Mesenchymal stem cell (in vitro differentiated cells and primary cell): ENCODE measurements around the gene CEP19. TPM values are rescaled to one million over a fixed set of nuclear protein-coding genes. Genes with fewer than 3 reads are reported as not detected.

ENCODE experiments used
- DNase-seq: peaks from one replicate; pipeline ENCODE4 v3.0.0-alpha.2; 2013
- H2AFZ ChIP-seq: one replicate; pipeline ENCODE4 v1.6.1; 2013; ENCODE audit warnings: low read depth, mild to moderate bottlenecking, control low read depth, inconsistent platforms, low read length, moderate library complexity
- H2AK5ac ChIP-seq: 2 replicates; pipeline ENCODE4 v1.6.1; 2013; ENCODE audit warnings: low read length, moderate library complexity, mild to moderate bottlenecking, inconsistent platforms; ENCODE audit not compliant: severe bottlenecking
- H2BK120ac ChIP-seq: one replicate; pipeline ENCODE4 v1.6.1; 2013; ENCODE audit warnings: low read depth, mild to moderate bottlenecking, inconsistent platforms, low read length, moderate library complexity
- H2BK12ac ChIP-seq, 2 experiments: one replicate each; pipeline ENCODE4 v1.6.1; 2013; ENCODE audit warnings: inconsistent platforms in 2 of 2, low read length in 2 of 2, mild to moderate bottlenecking in 2 of 2, moderate library complexity in 2 of 2, control low read depth in 1 of 2
- H2BK15ac ChIP-seq: one replicate; pipeline ENCODE4 v1.6.1; 2013; ENCODE audit warnings: mild to moderate bottlenecking, low read depth, inconsistent platforms; ENCODE audit not compliant: poor library complexity, severe bottlenecking
- H2BK5ac ChIP-seq: 2 replicates; pipeline ENCODE4 v1.6.1; 2013; ENCODE audit warnings: low read depth, mild to moderate bottlenecking, low read length, control low read depth, inconsistent platforms; ENCODE audit not compliant: poor library complexity, severe bottlenecking
- H3K14ac ChIP-seq, 2 experiments: one replicate each; pipeline ENCODE4 v1.6.1; 2013; ENCODE audit warnings: inconsistent platforms in 2 of 2, low read length in 2 of 2, control low read depth in 1 of 2, mild to moderate bottlenecking in 1 of 2, moderate library complexity in 1 of 2
- H3K18ac ChIP-seq, 2 experiments: one replicate each; pipeline ENCODE4 v1.6.1; 2013; ENCODE audit warnings: inconsistent platforms in 2 of 2, low read length in 2 of 2, control low read depth in 1 of 2, low read depth in 1 of 2, mild to moderate bottlenecking in 1 of 2
- H3K23ac ChIP-seq, 2 experiments: one replicate each; pipeline ENCODE4 v1.6.1; 2013; ENCODE audit warnings: inconsistent platforms in 2 of 2, low read length in 2 of 2, mild to moderate bottlenecking in 2 of 2, moderate library complexity in 2 of 2, control low read depth in 1 of 2
- H3K27ac ChIP-seq: 2 replicates; pipeline ENCODE4 v1.5.1; 2013; ENCODE audit warnings: mild to moderate bottlenecking, moderate library complexity, low read length, control low read depth, inconsistent platforms; ENCODE audit not compliant: poor library complexity, severe bottlenecking
- H3K27me3 ChIP-seq, 2 experiments: 2 replicates each; pipeline versions ENCODE4 v1.6.1 to v1.7.0; 2013; ENCODE audit warnings: low read length in 2 of 2, mild to moderate bottlenecking in 2 of 2, moderate library complexity in 2 of 2, control low read depth in 1 of 2, inconsistent platforms in 1 of 2; ENCODE audit not compliant: control insufficient read depth in 1 of 2, insufficient read depth in 1 of 2
- H3K36me3 ChIP-seq, 2 experiments: 2 replicates each; pipeline versions ENCODE4 v1.6.1 to v1.7.0; 2013; ENCODE audit warnings: low read length in 2 of 2, control low read depth in 1 of 2, inconsistent platforms in 1 of 2, low read depth in 1 of 2, mild to moderate bottlenecking in 1 of 2; ENCODE audit not compliant: insufficient read depth in 2 of 2, control insufficient read depth in 1 of 2
- H3K4ac ChIP-seq, 2 experiments: one replicate each; pipeline ENCODE4 v1.6.1; 2013; ENCODE audit warnings: inconsistent platforms in 2 of 2, low read length in 2 of 2, mild to moderate bottlenecking in 2 of 2, moderate library complexity in 2 of 2, control low read depth in 1 of 2, low read depth in 1 of 2
- H3K4me1 ChIP-seq: 2 replicates; pipeline ENCODE4 v1.6.1; 2013; ENCODE audit warnings: low read depth, low read length, control low read depth; ENCODE audit not compliant: control insufficient read depth, insufficient read depth
- H3K4me2 ChIP-seq: 2 replicates; pipeline ENCODE4 v1.6.1; 2013; ENCODE audit warnings: low read length, mild to moderate bottlenecking, inconsistent platforms; ENCODE audit not compliant: poor library complexity, severe bottlenecking
- H3K4me3 ChIP-seq, 2 experiments: 2 replicates each; pipeline versions ENCODE4 v1.5.1 to v1.7.0; 2013; ENCODE audit warnings: low read length in 2 of 2, mild to moderate bottlenecking in 2 of 2, control low read depth in 1 of 2, low read depth in 1 of 2; ENCODE audit not compliant: insufficient read depth in 1 of 2
- H3K79me1 ChIP-seq: replicated peaks from 2 replicates; pipeline ENCODE4 v1.6.1; 2013; ENCODE audit warnings: mild to moderate bottlenecking, control low read depth, low read length, inconsistent platforms; ENCODE audit not compliant: poor library complexity, severe bottlenecking
- H3K9ac ChIP-seq: 2 replicates; pipeline ENCODE4 v1.7.0; 2013; ENCODE audit warnings: mild to moderate bottlenecking, low read length, moderate library complexity
- H3K9me3 ChIP-seq: 2 replicates; pipeline ENCODE4 v1.7.0; 2013; ENCODE audit warnings: mild to moderate bottlenecking, low read length; ENCODE audit not compliant: control insufficient read depth
- H4K8ac ChIP-seq: one replicate; pipeline ENCODE4 v1.6.1; 2013; ENCODE audit warnings: inconsistent platforms, mild to moderate bottlenecking, low read length, moderate library complexity
- H4K91ac ChIP-seq: one replicate; pipeline ENCODE4 v1.6.1; 2013; ENCODE audit warnings: mild to moderate bottlenecking, low read length, inconsistent platforms
- WGBS: methylation state at CpG from one replicate; pipeline ENCODE4 v1.1.7; 2013; ENCODE audit warnings: mixed read lengths; 5-methylcytosine and 5-hydroxymethylcytosine counted together
- polyA plus RNA-seq, 2 experiments: library from polyadenylated mRNA; stranded (reverse); fragments of 200-250 nt; gene quantifications; one replicate each; pipeline ENCODE4 v1.2.3, GENCODE V29; 2013

The CEP19 gene, protein sequence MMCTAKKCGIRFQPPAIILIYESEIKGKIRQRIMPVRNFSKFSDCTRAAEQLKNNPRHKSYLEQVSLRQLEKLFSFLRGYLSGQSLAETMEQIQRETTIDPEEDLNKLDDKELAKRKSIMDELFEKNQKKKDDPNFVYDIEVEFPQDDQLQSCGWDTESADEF
- polyA plus RNA-seq (2013, experiment 1 of 2): 4.8 TPM
- 4.4 TPM for polyA plus RNA-seq (2013, experiment 2 of 2)

DNA sequence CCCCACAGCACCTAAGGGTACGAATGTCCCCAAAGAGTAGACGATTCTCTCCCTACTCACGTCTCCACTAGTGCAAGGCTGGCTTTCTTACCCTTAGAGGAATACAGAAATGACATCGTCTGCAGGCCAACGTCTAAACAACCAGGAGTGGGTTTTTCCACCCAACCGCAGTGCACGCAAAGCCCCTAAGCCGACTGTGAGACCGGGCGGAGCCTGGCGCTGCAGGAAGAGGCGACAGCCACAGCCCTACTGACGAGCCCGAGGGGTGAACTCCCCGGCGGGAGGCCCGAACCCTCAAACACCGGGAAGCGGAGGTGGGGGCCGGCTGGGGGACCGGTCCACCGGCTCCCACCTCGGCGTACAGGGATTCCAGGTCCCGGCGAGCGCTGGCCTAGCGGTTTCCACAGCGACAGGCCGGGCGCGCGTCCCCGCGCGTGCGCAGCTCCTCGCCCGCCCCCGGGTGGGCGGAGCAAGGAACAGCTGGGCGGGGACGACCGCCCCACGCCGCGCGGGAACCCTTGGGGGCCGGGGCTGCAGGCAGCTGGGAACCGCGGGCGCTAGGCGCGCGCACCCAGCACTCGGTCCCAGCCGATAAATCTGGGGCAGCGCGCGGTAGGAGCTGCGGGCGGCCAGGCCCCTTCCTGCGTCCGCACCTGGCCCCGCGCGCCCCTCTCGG lies at the start of gene CEP19, which contains the start of gene PIGX:
CEP19 (minus strand) TSS at position 413 of the 676 bp plus-strand sequence. CDS start 3,593 bp downstream, outside the sequence.
PIGX (plus strand) TSS at position 540 of the 676 bp plus-strand sequence.
- H2AFZ ChIP-seq: peak within 1 kb of the TSS; percentile 88
- peak within 1 kb of the TSS in 1 of 2 experiments; percentile 40 for H3K23ac ChIP-seq
- H3K4me2 ChIP-seq: peak within 1 kb of the TSS; percentile 80
- peak within 1 kb of the TSS; percentile 67 for H3K27ac ChIP-seq
- H2BK15ac ChIP-seq: peak within 1 kb of the TSS; percentile 86
- peak within 1 kb of the TSS; percentile 91 for H3K9ac ChIP-seq
- H3K4me1 ChIP-seq: peaks cover 9% of the 10 kb centered on the region
- no peaks in the 10 kb centered on the region for H3K36me3 ChIP-seq
- no peaks in the 10 kb centered on the region for H3K9me3 ChIP-seq
- H3K14ac ChIP-seq: peak within 1 kb of the TSS in 1 of 2 experiments; percentile 88
- H2AK5ac ChIP-seq: no peak within 1 kb of the TSS
- H3K79me1 ChIP-seq: peaks cover 14% of the 10 kb centered on the region
- peak within 1 kb of the TSS; percentile 83 to 96 for H3K18ac ChIP-seq
- H2BK12ac ChIP-seq: peak within 1 kb of the TSS in 1 of 2 experiments; percentile 63
- H4K91ac ChIP-seq: peak within 1 kb of the TSS; percentile 75
- peak within 1 kb of the TSS; percentile 45 for H4K8ac ChIP-seq
- H3K4ac ChIP-seq: peak within 1 kb of the TSS in 1 of 2 experiments; percentile 86
- peak within 1 kb of the TSS; percentile 73 for H2BK5ac ChIP-seq
- no peaks in the 10 kb centered on the region for H3K27me3 ChIP-seq
- peak; percentile 97 for DNase-seq
- peak within 1 kb of the TSS; percentile 76 to 92 for H3K4me3 ChIP-seq
- H2BK120ac ChIP-seq: peak within 1 kb of the TSS; percentile 82
- WGBS: under 1% methylated on average over 66 of the region's 68 CpGs

DNA sequence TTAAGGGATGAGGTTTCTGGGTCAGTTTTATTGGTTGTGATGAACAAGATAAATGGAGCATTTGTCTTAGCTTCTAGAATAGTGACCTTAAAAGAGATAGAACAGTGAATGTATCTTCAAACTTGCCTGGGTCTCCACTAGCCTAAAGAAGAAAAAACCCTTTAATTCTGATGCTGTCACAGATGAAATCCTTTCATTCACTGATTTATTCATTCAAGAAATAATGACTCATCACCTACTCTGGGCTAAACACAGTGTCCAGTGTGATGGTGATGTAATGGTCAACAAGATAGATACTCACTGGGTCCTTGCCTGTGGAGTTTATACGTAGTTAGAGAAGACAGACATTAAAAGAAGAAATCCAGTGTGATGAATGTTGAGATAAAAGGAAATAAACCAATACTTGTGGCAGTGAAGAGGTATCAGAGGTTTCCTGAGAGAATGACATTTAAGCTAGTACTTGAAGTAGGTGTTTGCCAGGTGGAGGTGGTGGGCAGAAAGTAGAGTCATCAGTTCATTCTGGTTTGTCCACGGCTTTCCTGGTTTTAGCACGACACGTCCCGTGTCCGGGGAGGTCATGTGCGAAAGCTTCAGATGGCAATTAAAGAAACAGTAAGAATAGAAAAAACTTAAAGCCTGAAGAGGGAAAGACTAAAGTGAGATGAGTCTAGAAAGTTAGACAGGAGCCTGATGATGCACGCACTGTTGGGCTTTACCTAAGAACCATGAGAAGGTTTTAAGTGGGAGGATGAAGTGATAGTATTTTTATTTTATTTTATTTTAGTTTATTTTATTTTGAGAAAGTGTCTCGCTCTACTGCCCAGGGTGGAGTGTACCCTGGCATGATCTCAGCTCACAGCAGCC lies 46.1 kb upstream of the CEP19 start:
- H3K9ac ChIP-seq: peak overlapping the region; percentile 68
- H4K8ac ChIP-seq: no peak overlapping the region
- no peak overlapping the region for H3K4me2 ChIP-seq
- no peak overlapping the region for H3K4ac ChIP-seq
- H2AFZ ChIP-seq: no peak overlapping the region
- H3K27ac ChIP-seq: peak overlapping the region; percentile 46
- no peak overlapping the region for H2BK5ac ChIP-seq
- H2BK15ac ChIP-seq: no peak overlapping the region
- WGBS: 87% methylated on average over 9 of the region's 9 CpGs
- H2AK5ac ChIP-seq: no peak overlapping the region
- H3K79me1 ChIP-seq: peaks cover 2% of the 10 kb centered on the region
- H3K36me3 ChIP-seq: peaks cover 11 to 27% of the 10 kb centered on the region in 2 experiments
- peaks cover 15% of the 10 kb centered on the region for H3K9me3 ChIP-seq
- H2BK12ac ChIP-seq: no peak overlapping the region
- no peak overlapping the region for H3K14ac ChIP-seq
- no peak overlapping the region for H4K91ac ChIP-seq
- no peak overlapping the region for H3K4me3 ChIP-seq
- peak; percentile 89 for DNase-seq
- no peak overlapping the region for H2BK120ac ChIP-seq
- no peak overlapping the region for H3K18ac ChIP-seq
- H3K23ac ChIP-seq: no peak overlapping the region
- no peaks in the 10 kb centered on the region for H3K27me3 ChIP-seq
- H3K4me1 ChIP-seq: peaks cover 8% of the 10 kb centered on the region

DNA sequence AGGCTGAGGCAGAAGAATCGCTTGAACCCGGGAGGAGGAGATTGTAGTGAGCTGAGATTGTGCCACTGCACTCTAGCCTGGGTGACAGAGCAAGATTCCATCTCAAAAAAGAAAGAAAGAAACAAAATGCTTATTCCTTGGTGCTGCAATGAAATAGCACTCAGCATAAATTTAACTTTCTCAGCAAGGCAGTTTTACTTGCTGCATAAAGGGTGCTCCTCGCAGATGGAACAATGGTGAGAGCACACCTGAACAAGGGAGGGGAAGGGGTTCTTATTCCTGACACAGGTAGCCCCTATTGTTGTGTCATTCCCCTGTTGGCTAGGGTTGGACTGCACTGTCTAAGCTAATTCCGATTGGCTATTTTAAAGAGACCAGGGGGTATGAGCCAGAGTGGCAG lies 44.7 kb upstream of the CEP19 start:
- no peak overlapping the region for H2BK5ac ChIP-seq
- H2AFZ ChIP-seq: no peak overlapping the region
- H3K4me1 ChIP-seq: peaks cover 8% of the 10 kb centered on the region
- no peak overlapping the region for H4K91ac ChIP-seq
- H3K79me1 ChIP-seq: peaks cover 2% of the 10 kb centered on the region
- H3K27ac ChIP-seq: no peak overlapping the region
- no peak overlapping the region for H3K18ac ChIP-seq
- H3K4me3 ChIP-seq: no peak overlapping the region
- H2BK120ac ChIP-seq: no peak overlapping the region
- peaks cover 11 to 29% of the 10 kb centered on the region in 2 experiments for H3K36me3 ChIP-seq
- H2BK12ac ChIP-seq: no peak overlapping the region
- H3K14ac ChIP-seq: no peak overlapping the region
- peaks cover 15% of the 10 kb centered on the region for H3K9me3 ChIP-seq
- H3K4ac ChIP-seq: no peak overlapping the region
- H2AK5ac ChIP-seq: no peak overlapping the region
- WGBS: 84% methylated on average over 4 of the region's 4 CpGs
- no peak overlapping the region for H4K8ac ChIP-seq
- H3K27me3 ChIP-seq: no peaks in the 10 kb centered on the region
- DNase-seq: no peak
- H3K4me2 ChIP-seq: no peak overlapping the region
- H3K23ac ChIP-seq: no peak overlapping the region
- H2BK15ac ChIP-seq: no peak overlapping the region
- H3K9ac ChIP-seq: no peak overlapping the region
